H9 (cell line): ENCODE results near the gene KIRREL3. TPM values are rescaled to one million over a fixed set of nuclear protein-coding genes. Genes with fewer than 3 reads are reported as not detected.

Source experiments
- DNase-seq: peaks from one replicate; pipeline ENCODE4 v3.0.0-alpha.2; 2017
- H2AFZ ChIP-seq: one replicate; pipeline ENCODE4 v1.6.1; 2013; ENCODE audit warnings: mild to moderate bottlenecking, low read length, control low read depth, moderate library complexity
- H2AK5ac ChIP-seq: 2 replicates; pipeline ENCODE4 v1.6.1; 2013; ENCODE audit warnings: low read length, control low read depth, mixed read lengths; ENCODE audit not compliant: insufficient read length
- H2BK120ac ChIP-seq: one replicate; pipeline ENCODE4 v1.6.1; 2013; ENCODE audit warnings: low read depth, mild to moderate bottlenecking, low read length, control low read depth, inconsistent platforms; ENCODE audit not compliant: poor library complexity, severe bottlenecking
- H2BK12ac ChIP-seq: 2 replicates; pipeline ENCODE4 v1.6.1; 2013; ENCODE audit warnings: low read length, control low read depth, mixed read lengths, low read depth; ENCODE audit not compliant: insufficient read length
- H2BK15ac ChIP-seq: 2 replicates; pipeline ENCODE4 v1.6.1; 2013; ENCODE audit warnings: low read depth, low read length, control low read depth
- H2BK20ac ChIP-seq: one replicate; pipeline ENCODE4 v1.6.1; 2013; ENCODE audit warnings: low read depth, mild to moderate bottlenecking, low read length, control low read depth, inconsistent platforms; ENCODE audit not compliant: poor library complexity, severe bottlenecking
- H2BK5ac ChIP-seq: 2 replicates; pipeline ENCODE4 v1.6.1; 2013; ENCODE audit warnings: low read length, control low read depth, mixed read lengths; ENCODE audit not compliant: insufficient read length
- H3K14ac ChIP-seq: 2 replicates; pipeline ENCODE4 v1.6.1; 2013; ENCODE audit warnings: low read length, control low read depth; ENCODE audit not compliant: insufficient read depth
- H3K18ac ChIP-seq: 2 replicates; pipeline ENCODE4 v1.6.1; 2013; ENCODE audit warnings: low read depth, mild to moderate bottlenecking, mixed read lengths, low read length, control low read depth; ENCODE audit not compliant: insufficient read length
- H3K23ac ChIP-seq: 2 replicates; pipeline ENCODE4 v1.6.1; 2013; ENCODE audit warnings: low read length, control low read depth, mixed read lengths, low read depth; ENCODE audit not compliant: insufficient read length
- H3K23me2 ChIP-seq: 2 replicates; pipeline ENCODE4 v1.6.1; 2013; ENCODE audit warnings: low read depth, mild to moderate bottlenecking, mixed read lengths, low read length, control low read depth; ENCODE audit not compliant: insufficient read length, poor library complexity, severe bottlenecking
- H3K27ac ChIP-seq: 2 replicates; pipeline ENCODE4 v1.5.1; 2013; ENCODE audit warnings: low read length, control low read depth, mixed read lengths, low read depth; ENCODE audit not compliant: insufficient read length
- H3K27me3 ChIP-seq: 2 replicates; pipeline ENCODE4 v1.6.1; 2013; ENCODE audit warnings: low read length, control low read depth, inconsistent platforms; ENCODE audit not compliant: insufficient read depth
- H3K4ac ChIP-seq: 2 replicates; pipeline ENCODE4 v1.6.1; 2013; ENCODE audit warnings: low read depth, mild to moderate bottlenecking, control low read depth, inconsistent platforms, low read length, moderate library complexity
- H3K4me1 ChIP-seq: 2 replicates; pipeline ENCODE4 v1.6.1; 2013; ENCODE audit warnings: low read length, control low read depth, inconsistent platforms; ENCODE audit not compliant: insufficient read depth
- H3K4me2 ChIP-seq: 2 replicates; pipeline ENCODE4 v1.6.1; 2013; ENCODE audit warnings: low read length, control low read depth, mixed read lengths; ENCODE audit not compliant: insufficient read length, insufficient read depth
- H3K56ac ChIP-seq: 2 replicates; pipeline ENCODE4 v1.6.1; 2013; ENCODE audit warnings: low read depth, mild to moderate bottlenecking, mixed read lengths, low read length, control low read depth; ENCODE audit not compliant: insufficient read length
- H3K79me1 ChIP-seq: 2 replicates; pipeline ENCODE4 v1.6.1; 2013; ENCODE audit warnings: low read depth, mild to moderate bottlenecking, moderate library complexity, low read length, control low read depth, inconsistent platforms; ENCODE audit not compliant: insufficient read depth, poor library complexity, severe bottlenecking
- H3K79me2 ChIP-seq: 2 replicates; pipeline ENCODE4 v1.6.1; 2013; ENCODE audit warnings: low read length, control low read depth, inconsistent platforms; ENCODE audit not compliant: insufficient read depth
- H3K9ac ChIP-seq: 2 replicates; pipeline ENCODE4 v1.6.1; 2013; ENCODE audit warnings: low read length, control low read depth, mixed read lengths; ENCODE audit not compliant: insufficient read length; ENCODE audit errors: extremely low read depth
- H3K9me3 ChIP-seq: one replicate; pipeline ENCODE4 v1.6.1; 2013; ENCODE audit warnings: low read depth, low read length, inconsistent platforms; ENCODE audit not compliant: control insufficient read depth
- H3T11ph ChIP-seq: one replicate; pipeline ENCODE4 v1.6.1; 2013; ENCODE audit warnings: mild to moderate bottlenecking, low read length, control low read depth, inconsistent platforms
- H4K20me1 ChIP-seq: one replicate; pipeline ENCODE4 v1.6.1; 2013; ENCODE audit not compliant: control insufficient read depth, insufficient read length, insufficient read depth
- H4K5ac ChIP-seq: 2 replicates; pipeline ENCODE4 v1.6.1; 2013; ENCODE audit warnings: low read depth, mild to moderate bottlenecking, mixed read lengths, low read length, control low read depth; ENCODE audit not compliant: insufficient read length
- H4K8ac ChIP-seq: replicated peaks from 2 replicates; pipeline ENCODE4 v1.6.1; 2013; ENCODE audit warnings: low read length, control low read depth, mixed read lengths, low read depth; ENCODE audit not compliant: insufficient read length
- H4K91ac ChIP-seq: 2 replicates; pipeline ENCODE4 v1.6.1; 2013; ENCODE audit warnings: low read depth, mild to moderate bottlenecking, moderate library complexity, mixed read lengths, low read length, control low read depth; ENCODE audit not compliant: insufficient read length
- H3K27ac Mint-ChIP-seq, 3 experiments: 2 replicates in 2 of 3; 3 replicates in 1 of 3; pipeline ENCODE4 v1.8.0; 2020 to 2021; ENCODE audit warnings: mixed read lengths in 3 of 3, mild to moderate bottlenecking in 1 of 3, moderate library complexity in 1 of 3
- H3K27me3 Mint-ChIP-seq: 2 replicates; pipeline ENCODE4 v1.8.0; 2021; ENCODE audit warnings: low read depth, mild to moderate bottlenecking, moderate library complexity, mixed read lengths
- H3K36me3 Mint-ChIP-seq, 3 experiments: 2 replicates in 2 of 3; 3 replicates in 1 of 3; pipeline ENCODE4 v1.8.0; 2020 to 2021; ENCODE audit warnings: low read depth in 3 of 3, mixed read lengths in 3 of 3; ENCODE audit not compliant: insufficient read depth in 1 of 3
- H3K4me1 Mint-ChIP-seq, 2 experiments: 2 replicates each; pipeline ENCODE4 v1.8.0; 2020; ENCODE audit warnings: mixed read lengths in 2 of 2
- H3K4me3 Mint-ChIP-seq, 2 experiments: 2 replicates in 1 of 2; 3 replicates in 1 of 2; pipeline ENCODE4 v1.8.0; 2020 to 2021; ENCODE audit warnings: mild to moderate bottlenecking in 2 of 2, mixed read lengths in 2 of 2, moderate library complexity in 1 of 2
- H3K9me3 Mint-ChIP-seq, 2 experiments: 2 replicates in 1 of 2; 3 replicates in 1 of 2; pipeline ENCODE4 v1.8.0; 2020; ENCODE audit warnings: mild to moderate bottlenecking in 2 of 2, mixed read lengths in 2 of 2, moderate library complexity in 1 of 2
- CTCF ChIP-seq: fragments of 200-600 bp; sonication (generic); conservative IDR thresholded peaks from 3 replicates; pipeline ENCODE4 v1.8.0; 2021; ENCODE audit warnings: antibody characterized with exemption, mild to moderate bottlenecking
- WGBS: extraction: QIAGEN DNeasy Blood & Tissue Kit; methylation state at CpG from one replicate; pipeline ENCODE4 v1.1.7; 2013; ENCODE audit warnings: missing lambda C conversion rate, low lambda C conversion rate, mixed read lengths; ENCODE audit not compliant: insufficient read length; ENCODE audit errors: extremely low coverage; 5-methylcytosine and 5-hydroxymethylcytosine counted together
- total RNA-seq: library from RNA; stranded (reverse); gene quantifications from 2 replicates; pipeline ENCODE4 v1.2.1, GENCODE V29; 2021

KIRREL3 gene
- total RNA-seq, 1 experiment from 2014 or later, result 0.17 TPM

- DNase-seq, result no peak
- Histone ChIP-seq H3K9me3 (no peaks in the 10 kb centered on the region), H3K27me3 (no peaks in the 10 kb centered on the region), H3K79me2 (no peaks in the 10 kb centered on the region), H4K8ac (no peak overlapping the region), H4K5ac (no peak overlapping the region), H3K9ac (no peak overlapping the region), H3K14ac (no peak overlapping the region), H4K20me1 (no peaks in the 10 kb centered on the region), H3T11ph (no peak overlapping the region), H4K91ac (no peak overlapping the region), H3K4me1 (no peaks in the 10 kb centered on the region; the same call in 1 of the 2 replicates), H2BK12ac (no peak overlapping the region), H2BK5ac (no peak overlapping the region), H3K23ac (no peak overlapping the region), H2BK15ac (no peak overlapping the region), H3K23me2 (peaks cover 3% of the 10 kb centered on the region), H2BK20ac (no peak overlapping the region), H3K18ac (no peak overlapping the region), H3K27ac (no peak overlapping the region), H2AFZ (no peak overlapping the region), H3K56ac (no peak overlapping the region), H3K4me2 (no peak overlapping the region), H2BK120ac (no peak overlapping the region), H3K4ac (no peak overlapping the region), H2AK5ac (no peak overlapping the region), H3K79me1 (no peaks in the 10 kb centered on the region)
- H3K4me3 Mint-ChIP-seq, result no peak overlapping the region
- H3K36me3 Mint-ChIP-seq, result no peaks in the 10 kb centered on the region
- TF ChIP-seq CTCF, result no peak
- no CpG with 5 or more reads among the region's 20 CpGs for WGBS
- no peaks in the 10 kb centered on the region; a peak in 1 of 5 replicates for H3K9me3 Mint-ChIP-seq
- H3K27ac Mint-ChIP-seq, result no peak overlapping the region
- H3K4me1 Mint-ChIP-seq, result peaks cover 13 to 30% of the 10 kb centered on the region in 2 experiments
- peaks cover 2% of the 10 kb centered on the region for H3K27me3 Mint-ChIP-seq
Observed at GRCh38 chr11:126548581-126549550, 451.7 kb downstream of the KIRREL3 start.
